Suprapubic skin (tissue), 4 donors: ENCODE measurements around the gene QKI. TPM values are rescaled to one million over a fixed set of nuclear protein-coding genes. Genes with fewer than 3 reads are reported as not detected.

Experiments used
- DNase-seq, 2 donors: peaks; one replicate each; pipeline ENCODE4 v3.0.0-alpha.2; 2019; ENCODE audit warnings: low spot score in 2 of 2
- H3K27ac ChIP-seq: fragments of 200-600 bp; sonication (generic); one replicate; pipeline ENCODE4 v1.5.1; 2019
- H3K27me3 ChIP-seq: fragments of 200-600 bp; sonication (generic); one replicate; pipeline ENCODE4 v1.5.1; 2019
- H3K36me3 ChIP-seq: fragments of 200-600 bp; sonication (generic); one replicate; pipeline ENCODE4 v1.5.1; 2019
- H3K4me1 ChIP-seq: fragments of 200-600 bp; sonication (generic); one replicate; pipeline ENCODE4 v1.5.1; 2019
- H3K4me3 ChIP-seq: fragments of 200-600 bp; sonication (generic); one replicate; pipeline ENCODE4 v1.5.1; 2019; ENCODE audit warnings: mild to moderate bottlenecking
- H3K9me3 ChIP-seq: fragments of 200-600 bp; sonication (generic); one replicate; pipeline ENCODE4 v1.5.1; 2019
- CTCF ChIP-seq, 2 donors: fragments of 200-600 bp in 1 of 2; fragments of 450-650 bp in 1 of 2; sonication (generic) in 1 of 2; IDR thresholded peaks; one replicate each; pipeline ENCODE4 v1.5.1; 2016 to 2019; ENCODE audit warnings: antibody characterized with exemption in 2 of 2, mild to moderate bottlenecking in 1 of 2, moderate library complexity in 1 of 2
- EP300 ChIP-seq: sonication (generic); formaldehyde crosslinking; IDR thresholded peaks from one replicate; pipeline ENCODE4 v1.6.1; 2017; ENCODE audit warnings: antibody characterized with exemption
- POLR2A ChIP-seq, 2 donors: fragments of 450-650 bp; IDR thresholded peaks; one replicate each; pipeline ENCODE4 v1.6.1; 2017; ENCODE audit warnings: antibody characterized with exemption in 2 of 2, mild to moderate bottlenecking in 2 of 2, moderate library complexity in 2 of 2
- POLR2AphosphoS5 ChIP-seq, 3 donors: sonication (generic); formaldehyde crosslinking; IDR thresholded peaks; one replicate each; pipeline ENCODE4 v1.6.1; 2017; ENCODE audit warnings: antibody characterized with exemption in 3 of 3
- WGBS: methylation state at CpG from one replicate; pipeline ENCODE4 v1.1.5; 2018; 5-methylcytosine and 5-hydroxymethylcytosine counted together
- total RNA-seq, 4 donors: library from RNA; depleted of rRNA; stranded (reverse); fragments of >200 nt; gene quantifications; one replicate each; pipeline ENCODE4 v1.1.0, GENCODE V29; 2016

Gene QKI
- total RNA-seq, 4 donors from 2014 or later, result 149 to 187 (median 165) TPM

DNA sequence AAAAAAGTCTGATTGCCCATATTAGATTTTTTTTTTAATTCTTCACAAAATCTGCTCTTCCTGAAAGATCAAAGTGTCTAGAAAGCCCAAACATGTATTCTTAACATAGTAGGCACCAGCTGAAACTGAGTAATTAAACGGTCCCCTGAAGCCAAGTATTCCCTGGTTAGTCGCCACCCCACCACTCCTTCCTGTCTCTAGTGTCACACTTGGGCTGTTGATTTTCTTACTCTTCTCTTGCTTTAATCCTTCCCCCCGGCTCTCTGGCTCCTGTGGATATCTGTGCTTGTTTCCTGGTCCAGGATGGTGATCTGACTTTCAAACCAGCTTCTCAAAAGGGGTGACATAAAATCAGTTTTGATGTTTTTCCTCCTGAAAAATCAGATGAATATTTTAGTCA lies 162.9 kb downstream of the QKI start:
- no peak for DNase-seq
- Histone ChIP-seq H3K4me3 (no peak overlapping the region), H3K27ac (no peak overlapping the region), H3K4me1 (peaks cover 15% of the 10 kb centered on the region), H3K27me3 (no peaks in the 10 kb centered on the region), H3K36me3 (no peaks in the 10 kb centered on the region), H3K9me3 (no peaks in the 10 kb centered on the region)
- WGBS, result 53% methylated on average over 3 of the region's 3 CpGs
- no peak for TF ChIP-seq POLR2A (IDR thresholded peaks at IDR 0.05)
- no peak for TF ChIP-seq POLR2AphosphoS5 (IDR thresholded peaks at IDR 0.05)
- TF ChIP-seq EP300, result no peak
- TF ChIP-seq CTCF (IDR thresholded peaks at IDR 0.05), result no peak

- Histone ChIP-seq H3K36me3 (no peaks in the 10 kb centered on the region), H3K4me3 (no peak overlapping the region), H3K9me3 (no peaks in the 10 kb centered on the region), H3K27ac (peak overlapping the region; percentile 4), H3K4me1 (peaks cover 13% of the 10 kb centered on the region), H3K27me3 (no peaks in the 10 kb centered on the region)
- DNase-seq, result no peak
- TF ChIP-seq CTCF (IDR thresholded peaks at IDR 0.05), result no peak
- TF ChIP-seq POLR2A (IDR thresholded peaks at IDR 0.05), result no peak
- TF ChIP-seq EP300, result no peak
- TF ChIP-seq POLR2AphosphoS5 (IDR thresholded peaks at IDR 0.05), result no peak
- WGBS, result 38% methylated on average over 12 of the region's 13 CpGs
These were observed 164.8 kb downstream of the QKI start for GRCh38 chr6:163579111-163579879.

DNA sequence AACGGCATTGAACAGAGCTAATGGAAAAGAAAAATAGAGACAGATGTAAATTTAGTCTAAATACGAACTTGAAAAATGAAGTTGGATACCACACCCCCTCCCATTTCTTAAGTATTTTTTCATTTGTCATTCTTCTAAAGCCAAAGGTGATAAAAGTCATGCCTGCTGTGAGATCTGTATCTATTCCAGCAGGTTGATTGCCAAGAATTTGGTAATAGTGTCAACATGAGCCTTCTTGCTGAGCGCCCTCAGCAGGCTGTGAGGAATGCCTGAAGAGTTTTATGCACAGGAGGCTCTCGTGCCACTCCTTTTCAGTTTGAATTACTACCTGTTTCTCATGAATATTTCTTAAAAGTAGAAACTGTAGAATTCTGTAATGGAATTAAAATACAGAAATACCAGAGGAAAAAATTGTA lies 165.4 kb downstream of the QKI start:
- Histone ChIP-seq H3K9me3 (no peaks in the 10 kb centered on the region), H3K36me3 (no peaks in the 10 kb centered on the region), H3K4me1 (peaks cover 13% of the 10 kb centered on the region), H3K27ac (peak overlapping the region; percentile 4), H3K27me3 (no peaks in the 10 kb centered on the region), H3K4me3 (no peak overlapping the region)
- TF ChIP-seq POLR2A (IDR thresholded peaks at IDR 0.05) (no peak), CTCF (IDR thresholded peaks at IDR 0.05) (peak in 1 of 2 donors; percentile 6)
- 22% methylated on average over 4 of the region's 4 CpGs for WGBS
- no peak for DNase-seq

DNA sequence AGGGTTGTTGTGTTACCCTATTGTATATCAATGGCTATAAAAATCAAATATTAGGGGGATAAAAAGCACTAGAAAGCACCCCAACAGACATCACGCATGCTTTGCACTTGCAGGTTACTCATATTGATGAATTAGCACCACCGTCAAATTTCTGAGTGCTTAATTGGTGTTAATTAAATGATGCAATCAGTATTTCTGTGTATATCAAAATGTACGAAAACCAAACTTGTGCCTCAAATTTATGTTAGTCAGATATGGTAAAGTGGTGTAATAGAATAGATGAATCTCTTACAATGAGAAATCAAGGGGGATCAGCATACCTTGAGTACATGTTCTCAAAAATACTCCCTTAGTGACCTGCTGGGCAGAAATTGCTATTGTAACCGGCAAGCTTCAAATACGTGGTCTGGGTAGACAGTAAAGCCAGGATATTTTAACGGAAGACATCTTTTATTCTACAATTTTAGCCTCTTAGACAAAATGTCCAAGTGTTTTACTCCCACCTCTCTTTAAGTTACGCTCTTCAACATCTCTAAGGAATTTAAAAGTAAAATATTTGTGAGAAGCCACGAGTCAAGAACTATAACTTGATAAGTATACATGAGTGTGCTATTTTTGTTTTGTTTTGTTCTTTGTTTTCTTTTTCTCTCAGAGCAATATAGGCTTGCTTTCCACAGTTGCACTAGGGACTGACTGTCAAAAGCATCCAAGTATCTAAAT lies 166.0 kb downstream of the QKI start:
- TF ChIP-seq POLR2AphosphoS5 (IDR thresholded peaks at IDR 0.05) (no peak), POLR2A (IDR thresholded peaks at IDR 0.05) (no peak), EP300 (no peak), CTCF (IDR thresholded peaks at IDR 0.05) (no peak)
- no peaks in the 10 kb centered on the region for H3K27me3 ChIP-seq
- H3K27ac ChIP-seq, result no peak overlapping the region
- H3K4me3 ChIP-seq, result no peak overlapping the region
- H3K9me3 ChIP-seq, result no peaks in the 10 kb centered on the region
- H3K4me1 ChIP-seq, result peaks cover 15% of the 10 kb centered on the region
- WGBS, result 68% methylated on average over 8 of the region's 8 CpGs
- H3K36me3 ChIP-seq, result no peaks in the 10 kb centered on the region
- no peak for DNase-seq

DNA sequence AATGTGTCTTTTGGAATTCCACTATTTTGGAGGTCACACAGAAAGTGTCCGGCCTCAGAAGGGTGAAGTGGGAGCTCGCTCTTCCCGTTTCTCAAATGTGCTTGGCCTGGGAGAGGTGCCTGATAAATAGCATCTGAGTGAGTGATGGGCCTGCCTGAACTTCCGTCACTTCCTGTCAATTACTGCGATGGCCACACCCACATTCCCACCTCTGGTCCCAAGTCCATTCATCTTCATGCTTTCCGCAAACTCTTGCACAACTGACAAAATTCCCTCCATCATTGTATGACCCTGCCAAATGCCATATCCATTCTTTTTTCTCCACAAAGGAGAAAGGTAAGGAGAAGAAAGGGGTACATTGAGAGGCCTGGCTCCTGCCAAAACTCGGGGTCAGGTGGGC lies 169.0 kb downstream of the QKI start:
- Histone ChIP-seq H3K27ac (no peak overlapping the region), H3K9me3 (no peaks in the 10 kb centered on the region), H3K36me3 (no peaks in the 10 kb centered on the region), H3K27me3 (no peaks in the 10 kb centered on the region), H3K4me1 (peaks cover 28% of the 10 kb centered on the region), H3K4me3 (no peak overlapping the region)
- no peak for DNase-seq
- WGBS, result 91% methylated on average over 7 of the region's 7 CpGs
- TF ChIP-seq EP300 (no peak), POLR2AphosphoS5 (IDR thresholded peaks at IDR 0.05) (no peak), CTCF (IDR thresholded peaks at IDR 0.05) (no peak), POLR2A (IDR thresholded peaks at IDR 0.05) (no peak)
